A549 (cell line): ENCODE data around the gene KIF5C. TPM values are rescaled to one million over a fixed set of nuclear protein-coding genes. Genes with fewer than 3 reads are reported as not detected.

Experiments
- ATAC-seq, 2 experiments: fragments of 200-7000 bp in 1 of 2; fragments of >200 bp in 1 of 2; cut with Nextera tagmentation in 1 of 2; cut with Tn5 transposase in 1 of 2; 3 replicates each; pipeline versions ENCODE4 v1.8.0 to v1.9.1; 2018 to 2020; ENCODE audit warnings: mild to moderate bottlenecking in 1 of 2, moderate library complexity in 1 of 2
- CTCF ChIA-PET: fragments of 300-600 bp; sonication (Branson Sonifier 250); formaldehyde crosslinking; extraction: SDS; loops from one replicate; lab custom pipeline; 2021; ENCODE audit warnings: antibody characterized with exemption, inconsistent platforms; lab: Yijun Ruan, JAX
- POLR2A ChIA-PET: fragments of 350-600 bp; formaldehyde crosslinking; extraction: SDS; loops from one replicate; lab custom pipeline; 2021; ENCODE audit warnings: antibody characterized with exemption, inconsistent platforms; lab: Yijun Ruan, JAX
- DNase-seq, 2 experiments: peaks; one replicate each; pipeline versions ENCODE4 v3.0.0 to v3.0.0-alpha.2; 2011 to 2016; ENCODE audit warnings: low read depth in 1 of 2, low spot score in 1 of 2
- FAIRE-seq: peaks from 2 replicates; lab custom pipeline; 2011; peaks lifted over from hg19 to GRCh38; lab: Jason Lieb, UNC
- H3K27ac ChIP-seq, 2 experiments: fragments of >200 bp; sonication (Bioruptor Twin); formaldehyde crosslinking; 3 replicates each; pipeline ENCODE4 v1.5.1; 2016 to 2017
- H3K4me1 ChIP-seq: fragments of >200 bp; sonication (Bioruptor Twin); formaldehyde crosslinking; 3 replicates; pipeline ENCODE4 v1.6.1; 2016
- H3K4me2 ChIP-seq: fragments of >200 bp; sonication (Bioruptor Twin); formaldehyde crosslinking; 3 replicates; pipeline ENCODE4 v1.6.1; 2016
- H3K4me3 ChIP-seq: fragments of >200 bp; sonication (Bioruptor Twin); formaldehyde crosslinking; 3 replicates; pipeline ENCODE4 v1.5.1; 2016
- H3K9me3 ChIP-seq: fragments of >200 bp; sonication (Bioruptor Twin); formaldehyde crosslinking; 3 replicates; pipeline ENCODE4 v1.6.1; 2016
- EHF ChIP-seq: fragments of 250-450 bp; sonication (Bioruptor Pico); IDR thresholded peaks from 2 replicates; pipeline ENCODE4 v1.5.0; 2020; ENCODE audit warnings: mild to moderate bottlenecking
- ESRRA ChIP-seq: fragments of 150-350 bp; IDR thresholded peaks from 2 replicates; pipeline ENCODE4 v1.6.1; 2014; ENCODE audit warnings: mild to moderate bottlenecking, low read length, borderline replicate concordance
- GATA3 ChIP-seq: IDR thresholded peaks from 2 replicates; pipeline ENCODE4 v1.6.1; 2012; ENCODE audit warnings: borderline replicate concordance
- HDAC2 ChIP-seq: fragments of 200-600 bp; sonication (generic); IDR thresholded peaks from 2 replicates; pipeline ENCODE4 v1.6.1; 2016
- HEYL ChIP-seq: fragments of 250-450 bp; sonication (Bioruptor Pico); IDR thresholded peaks from 2 replicates; pipeline ENCODE4 v1.8.0; 2021; ENCODE audit warnings: mild to moderate bottlenecking, moderate library complexity
- JUNB ChIP-seq: fragments of >200 bp; sonication (Bioruptor Twin); formaldehyde crosslinking; IDR thresholded peaks from 2 replicates; pipeline ENCODE4 v1.6.1; 2016
- MAFK ChIP-seq: fragments of 450-650 bp; IDR thresholded peaks from 2 replicates; pipeline ENCODE4 v1.6.1; 2014; ENCODE audit not compliant: partially characterized antibody
- MYC ChIP-seq: IDR thresholded peaks from 2 replicates; pipeline ENCODE4 v1.6.1; 2012; ENCODE audit warnings: mild to moderate bottlenecking, inconsistent platforms, low read length, improper control_type of control experiment, borderline replicate concordance
- RAD21 ChIP-seq, 2 experiments: fragments of >200 bp in 1 of 2; sonication (Bioruptor Twin) in 1 of 2; formaldehyde crosslinking in 1 of 2; IDR thresholded peaks in 1 of 2; conservative IDR thresholded peaks in 1 of 2; 2 replicates in 1 of 2; 3 replicates in 1 of 2; pipeline ENCODE4 v1.6.1; 2012 to 2018; ENCODE audit warnings: inconsistent platforms in 1 of 2
- SREBF2 ChIP-seq: fragments of 450-650 bp; IDR thresholded peaks from 2 replicates; pipeline ENCODE4 v1.6.1; 2014; ENCODE audit warnings: mild to moderate bottlenecking, moderate library complexity
- ZC3H11A ChIP-seq: fragments of 450-650 bp; IDR thresholded peaks from 2 replicates; pipeline ENCODE4 v1.6.1; 2014; ENCODE audit warnings: antibody characterized with exemption, mild to moderate bottlenecking
- ZFP36 ChIP-seq: fragments of 450-650 bp; IDR thresholded peaks from 2 replicates; pipeline ENCODE4 v1.6.1; 2014; ENCODE audit warnings: borderline replicate concordance; ENCODE audit not compliant: partially characterized antibody
- WGBS: methylation state at CpG from one replicate; pipeline ENCODE4 v1.1.6; 2017; ENCODE audit errors: missing lambda C conversion rate; 5-methylcytosine and 5-hydroxymethylcytosine counted together
- polyA plus RNA-seq, 4 experiments: library from polyadenylated mRNA; depleted of rRNA in 3 of 4; stranded (reverse); fragments of >200 nt; fragmentation: RNase III in 1 of 4; extraction: RNeasy Plus Mini Kit Qiagen cat#74134 plus additional on column Dnase treatment in 1 of 4; gene quantifications; 2 replicates in 3 of 4; 3 replicates in 1 of 4; pipeline ENCODE4 v1.2.3, GENCODE V29; 2011 to 2017
- TF ChIP-seq, protein P1 (sequence below): fragments of 150-350 bp; IDR thresholded peaks from 2 replicates; pipeline ENCODE4 v1.6.1; 2014; ENCODE audit warnings: low read depth, mild to moderate bottlenecking, low read length
- TF ChIP-seq, protein P2 (sequence below): IDR thresholded peaks from 2 replicates; pipeline ENCODE4 v1.6.1; 2012
- TF ChIP-seq, protein P3 (sequence below): fragments of 250-450 bp; sonication (Bioruptor Pico); IDR thresholded peaks from 2 replicates; pipeline ENCODE4 v1.5.0; 2021; ENCODE audit warnings: mild to moderate bottlenecking, moderate library complexity, borderline replicate concordance
- TF ChIP-seq, protein P4 (sequence below): fragments of >200 bp; sonication (Bioruptor Twin); formaldehyde crosslinking; IDR thresholded peaks from 3 replicates; pipeline ENCODE4 v1.5.1; 2016
- TF ChIP-seq, protein P5 (sequence below): fragments of >200 bp; sonication (Bioruptor Twin); formaldehyde crosslinking; IDR thresholded peaks from 3 replicates; pipeline ENCODE4 v1.6.1; 2016

KIF5C gene
- polyA plus RNA-seq, 2 of the 4 experiments (the other 2 are of a cell fraction): 0.27 to 0.30 TPM

DNA sequence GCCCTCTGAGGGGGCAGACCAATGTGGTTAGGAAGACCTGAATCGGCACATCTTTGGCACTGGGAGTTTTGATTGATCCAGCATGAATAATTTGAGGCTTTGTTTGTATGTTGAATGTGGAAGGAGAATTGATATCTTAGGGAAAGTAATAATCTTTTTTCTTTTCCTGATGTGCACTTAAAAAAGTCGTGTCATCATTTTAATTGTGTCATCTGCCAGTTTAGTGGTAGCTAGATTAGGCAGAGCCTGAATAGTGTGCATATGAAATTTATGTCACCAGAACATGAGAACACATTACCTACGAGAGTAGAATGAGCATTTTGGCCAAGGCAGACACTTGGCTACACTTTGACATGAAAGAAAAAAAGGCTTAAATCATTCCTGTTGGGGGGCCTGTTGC is 79.5 kb downstream of the KIF5C start:
- ChIA-PET CTCF (no interaction called here), POLR2A (no interaction called here)
- ATAC-seq (no peak), DNase-seq (no peak), FAIRE-seq (no peak)
- Histone ChIP-seq H3K4me2 (no peak overlapping the region), H3K27ac (no peak overlapping the region), H3K9me3 (no peaks in the 10 kb centered on the region), H3K4me3 (no peak overlapping the region), H3K4me1 (no peaks in the 10 kb centered on the region)
- TF ChIP-seq MAFK: peak; percentile 69
- TF ChIP-seq ZFP36: no peak
- WGBS: 1% methylated on average over 3 of the region's 3 CpGs

DNA sequence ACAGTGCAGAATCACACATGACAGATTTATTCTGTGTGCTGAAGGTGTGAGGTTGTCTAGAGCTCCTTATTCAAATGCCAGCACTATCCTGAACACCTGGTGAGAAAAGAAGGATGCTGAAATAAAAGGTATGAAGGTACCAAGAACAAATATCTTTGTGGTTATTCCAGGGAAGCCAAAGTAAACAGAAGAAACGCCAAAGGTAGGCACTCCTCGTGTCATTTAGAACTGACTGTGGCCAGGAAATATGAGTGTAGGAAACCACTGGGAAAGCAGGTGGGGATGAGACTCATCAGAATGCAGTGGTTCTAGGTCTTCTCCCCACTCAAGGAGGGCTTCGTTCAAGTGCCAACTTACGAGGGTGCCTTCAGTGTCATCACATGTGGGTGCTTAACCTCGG is 80.8 kb downstream of the KIF5C start:
- ChIA-PET POLR2A (no interaction called here), CTCF (interaction anchor here (1.3 kb wide), 1 partner anchor 13 kb away, joined by 4 read pairs; no protein-coding TSS in a partner anchor)
- ATAC-seq (no peak), DNase-seq (no peak), FAIRE-seq (no peak)
- Histone ChIP-seq H3K4me1 (no peaks in the 10 kb centered on the region), H3K9me3 (no peaks in the 10 kb centered on the region), H3K4me3 (no peak overlapping the region), H3K27ac (no peak overlapping the region), H3K4me2 (no peak overlapping the region)
- WGBS: under 1% methylated on average over 5 of the region's 5 CpGs
- TF ChIP-seq HDAC2 (no peak), EHF (CRISPR knock-in tag) (no peak), JUNB (no peak), SREBF2 (no peak), GATA3 (no peak), ESRRA (no peak)
- TF ChIP-seq, protein P1, sequence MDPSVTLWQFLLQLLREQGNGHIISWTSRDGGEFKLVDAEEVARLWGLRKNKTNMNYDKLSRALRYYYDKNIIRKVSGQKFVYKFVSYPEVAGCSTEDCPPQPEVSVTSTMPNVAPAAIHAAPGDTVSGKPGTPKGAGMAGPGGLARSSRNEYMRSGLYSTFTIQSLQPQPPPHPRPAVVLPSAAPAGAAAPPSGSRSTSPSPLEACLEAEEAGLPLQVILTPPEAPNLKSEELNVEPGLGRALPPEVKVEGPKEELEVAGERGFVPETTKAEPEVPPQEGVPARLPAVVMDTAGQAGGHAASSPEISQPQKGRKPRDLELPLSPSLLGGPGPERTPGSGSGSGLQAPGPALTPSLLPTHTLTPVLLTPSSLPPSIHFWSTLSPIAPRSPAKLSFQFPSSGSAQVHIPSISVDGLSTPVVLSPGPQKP: no peak
- TF ChIP-seq, protein P2, sequence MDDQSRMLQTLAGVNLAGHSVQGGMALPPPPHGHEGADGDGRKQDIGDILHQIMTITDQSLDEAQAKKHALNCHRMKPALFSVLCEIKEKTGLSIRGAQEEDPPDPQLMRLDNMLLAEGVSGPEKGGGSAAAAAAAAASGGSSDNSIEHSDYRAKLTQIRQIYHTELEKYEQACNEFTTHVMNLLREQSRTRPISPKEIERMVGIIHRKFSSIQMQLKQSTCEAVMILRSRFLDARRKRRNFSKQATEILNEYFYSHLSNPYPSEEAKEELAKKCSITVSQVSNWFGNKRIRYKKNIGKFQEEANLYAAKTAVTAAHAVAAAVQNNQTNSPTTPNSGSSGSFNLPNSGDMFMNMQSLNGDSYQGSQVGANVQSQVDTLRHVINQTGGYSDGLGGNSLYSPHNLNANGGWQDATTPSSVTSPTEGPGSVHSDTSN: no peak
- TF ChIP-seq, protein P3, sequence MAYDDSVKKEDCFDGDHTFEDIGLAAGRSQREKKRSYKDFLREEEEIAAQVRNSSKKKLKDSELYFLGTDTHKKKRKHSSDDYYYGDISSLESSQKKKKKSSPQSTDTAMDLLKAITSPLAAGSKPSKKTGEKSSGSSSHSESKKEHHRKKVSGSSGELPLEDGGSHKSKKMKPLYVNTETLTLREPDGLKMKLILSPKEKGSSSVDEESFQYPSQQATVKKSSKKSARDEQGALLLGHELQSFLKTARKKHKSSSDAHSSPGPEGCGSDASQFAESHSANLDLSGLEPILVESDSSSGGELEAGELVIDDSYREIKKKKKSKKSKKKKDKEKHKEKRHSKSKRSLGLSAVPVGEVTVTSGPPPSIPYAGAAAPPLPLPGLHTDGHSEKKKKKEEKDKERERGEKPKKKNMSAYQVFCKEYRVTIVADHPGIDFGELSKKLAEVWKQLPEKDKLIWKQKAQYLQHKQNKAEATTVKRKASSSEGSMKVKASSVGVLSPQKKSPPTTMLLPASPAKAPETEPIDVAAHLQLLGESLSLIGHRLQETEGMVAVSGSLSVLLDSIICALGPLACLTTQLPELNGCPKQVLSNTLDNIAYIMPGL (CRISPR knock-in tag): no peak
- TF ChIP-seq, protein P4, sequence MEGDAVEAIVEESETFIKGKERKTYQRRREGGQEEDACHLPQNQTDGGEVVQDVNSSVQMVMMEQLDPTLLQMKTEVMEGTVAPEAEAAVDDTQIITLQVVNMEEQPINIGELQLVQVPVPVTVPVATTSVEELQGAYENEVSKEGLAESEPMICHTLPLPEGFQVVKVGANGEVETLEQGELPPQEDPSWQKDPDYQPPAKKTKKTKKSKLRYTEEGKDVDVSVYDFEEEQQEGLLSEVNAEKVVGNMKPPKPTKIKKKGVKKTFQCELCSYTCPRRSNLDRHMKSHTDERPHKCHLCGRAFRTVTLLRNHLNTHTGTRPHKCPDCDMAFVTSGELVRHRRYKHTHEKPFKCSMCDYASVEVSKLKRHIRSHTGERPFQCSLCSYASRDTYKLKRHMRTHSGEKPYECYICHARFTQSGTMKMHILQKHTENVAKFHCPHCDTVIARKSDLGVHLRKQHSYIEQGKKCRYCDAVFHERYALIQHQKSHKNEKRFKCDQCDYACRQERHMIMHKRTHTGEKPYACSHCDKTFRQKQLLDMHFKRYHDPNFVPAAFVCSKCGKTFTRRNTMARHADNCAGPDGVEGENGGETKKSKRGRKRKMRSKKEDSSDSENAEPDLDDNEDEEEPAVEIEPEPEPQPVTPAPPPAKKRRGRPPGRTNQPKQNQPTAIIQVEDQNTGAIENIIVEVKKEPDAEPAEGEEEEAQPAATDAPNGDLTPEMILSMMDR: no peak
- TF ChIP-seq, protein P5, sequence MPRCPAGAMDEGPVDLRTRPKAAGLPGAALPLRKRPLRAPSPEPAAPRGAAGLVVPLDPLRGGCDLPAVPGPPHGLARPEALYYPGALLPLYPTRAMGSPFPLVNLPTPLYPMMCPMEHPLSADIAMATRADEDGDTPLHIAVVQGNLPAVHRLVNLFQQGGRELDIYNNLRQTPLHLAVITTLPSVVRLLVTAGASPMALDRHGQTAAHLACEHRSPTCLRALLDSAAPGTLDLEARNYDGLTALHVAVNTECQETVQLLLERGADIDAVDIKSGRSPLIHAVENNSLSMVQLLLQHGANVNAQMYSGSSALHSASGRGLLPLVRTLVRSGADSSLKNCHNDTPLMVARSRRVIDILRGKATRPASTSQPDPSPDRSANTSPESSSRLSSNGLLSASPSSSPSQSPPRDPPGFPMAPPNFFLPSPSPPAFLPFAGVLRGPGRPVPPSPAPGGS: no peak

DNA sequence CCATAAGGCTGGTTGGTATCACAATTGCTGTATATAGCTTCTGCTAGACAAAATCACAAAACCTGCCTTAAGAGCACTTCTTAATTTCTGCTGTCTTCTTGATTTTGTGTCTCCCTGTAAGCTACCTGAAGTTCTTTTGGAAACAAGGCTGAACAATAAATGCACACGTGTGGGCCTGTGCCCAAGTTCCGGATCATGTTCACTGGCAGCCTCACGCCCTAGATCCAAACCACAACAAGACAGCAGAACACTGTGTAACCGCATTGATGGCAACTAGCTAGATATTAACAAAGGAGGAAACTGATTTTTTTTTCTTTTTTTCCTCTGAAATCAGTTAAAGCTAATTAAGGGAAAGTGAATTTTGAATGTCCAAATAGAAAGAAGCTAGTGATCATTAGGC is 82.0 kb downstream of the KIF5C start:
- no peak overlapping the region for H3K27ac ChIP-seq
- H3K4me3 ChIP-seq: no peak overlapping the region
- ATAC-seq: no peak
- WGBS: 71% methylated on average over 4 of the region's 4 CpGs
- no peaks in the 10 kb centered on the region for H3K4me1 ChIP-seq
- no peak for DNase-seq
- FAIRE-seq: no peak
- H3K9me3 ChIP-seq: no peaks in the 10 kb centered on the region
- H3K4me2 ChIP-seq: no peak overlapping the region
- TF ChIP-seq HEYL (CRISPR knock-in tag) (no peak), MYC (no peak), RAD21 (conservative IDR thresholded peaks at IDR 0.05 in 1 of 2, IDR thresholded peaks at IDR 0.05 in 1 of 2) (no peak), ZC3H11A (no peak)
- TF ChIP-seq, protein P4: no peak
- ChIA-PET CTCF (no interaction called here), POLR2A (no interaction called here)
